Iris pigment epithelial cell (primary cell): Measurements from ENCODE around the gene SLC25A1.
"Not testable (repeated sequence)": the region's sequence is repeated elsewhere in the genome, so short reads cannot be mapped to it uniquely, and the experiment has no call there.

Source experiments
- DNase-seq: peaks from one replicate; pipeline ENCODE4 v3.0.0-alpha.2; 2011; ENCODE audit warnings: low read depth

SLC25A1 gene

GRCh38 chr22:19166421-19166820 is 12.1 kb downstream of the SLC25A1 start:
- no peak for DNase-seq

GRCh38 chr22:19164425-19164824 is 14.1 kb downstream of the SLC25A1 start:
- no peak for DNase-seq

DNA sequence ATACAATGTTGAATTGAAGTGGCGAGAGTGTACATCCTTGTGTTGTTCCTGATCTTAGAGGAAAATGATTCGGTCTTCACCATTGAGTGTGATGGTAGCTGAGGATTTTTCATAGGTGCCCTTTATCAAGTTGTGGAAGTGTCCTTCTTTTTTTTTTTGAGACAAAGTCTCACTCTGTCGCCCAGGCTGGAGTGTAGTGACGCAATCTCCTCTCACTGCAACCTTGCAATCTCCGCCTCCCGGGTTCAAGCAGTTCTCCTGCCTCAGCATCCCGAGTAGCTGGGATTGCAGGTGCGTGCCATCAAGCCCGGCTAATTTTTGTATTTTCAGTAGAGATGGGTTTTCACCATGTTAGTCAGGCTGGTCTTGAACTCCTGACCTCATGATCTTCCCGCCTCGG is 19.9 kb downstream of the SLC25A1 start:
- not testable (repeated sequence) for DNase-seq

DNA sequence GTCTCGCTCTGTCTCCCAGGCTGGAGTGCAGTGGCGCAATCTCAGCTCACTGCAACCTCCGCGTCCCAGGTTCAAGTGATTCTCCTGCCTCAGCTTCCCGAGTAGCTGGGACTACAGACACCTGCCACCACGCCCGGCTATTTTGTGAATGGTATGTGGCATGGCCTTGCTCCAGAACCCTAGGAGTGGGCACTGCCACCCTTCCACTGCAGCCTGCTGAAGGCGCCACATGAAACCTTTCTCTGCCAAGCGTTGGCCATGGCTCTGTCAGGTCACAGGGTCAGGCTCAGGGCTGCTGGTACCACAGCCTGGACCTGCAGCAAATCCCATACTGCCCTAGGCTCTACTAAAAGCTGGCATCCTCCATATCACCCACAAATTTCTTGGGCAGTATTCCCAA is 22.4 kb downstream of the SLC25A1 start:
- DNase-seq = not testable (repeated sequence)

DNA sequence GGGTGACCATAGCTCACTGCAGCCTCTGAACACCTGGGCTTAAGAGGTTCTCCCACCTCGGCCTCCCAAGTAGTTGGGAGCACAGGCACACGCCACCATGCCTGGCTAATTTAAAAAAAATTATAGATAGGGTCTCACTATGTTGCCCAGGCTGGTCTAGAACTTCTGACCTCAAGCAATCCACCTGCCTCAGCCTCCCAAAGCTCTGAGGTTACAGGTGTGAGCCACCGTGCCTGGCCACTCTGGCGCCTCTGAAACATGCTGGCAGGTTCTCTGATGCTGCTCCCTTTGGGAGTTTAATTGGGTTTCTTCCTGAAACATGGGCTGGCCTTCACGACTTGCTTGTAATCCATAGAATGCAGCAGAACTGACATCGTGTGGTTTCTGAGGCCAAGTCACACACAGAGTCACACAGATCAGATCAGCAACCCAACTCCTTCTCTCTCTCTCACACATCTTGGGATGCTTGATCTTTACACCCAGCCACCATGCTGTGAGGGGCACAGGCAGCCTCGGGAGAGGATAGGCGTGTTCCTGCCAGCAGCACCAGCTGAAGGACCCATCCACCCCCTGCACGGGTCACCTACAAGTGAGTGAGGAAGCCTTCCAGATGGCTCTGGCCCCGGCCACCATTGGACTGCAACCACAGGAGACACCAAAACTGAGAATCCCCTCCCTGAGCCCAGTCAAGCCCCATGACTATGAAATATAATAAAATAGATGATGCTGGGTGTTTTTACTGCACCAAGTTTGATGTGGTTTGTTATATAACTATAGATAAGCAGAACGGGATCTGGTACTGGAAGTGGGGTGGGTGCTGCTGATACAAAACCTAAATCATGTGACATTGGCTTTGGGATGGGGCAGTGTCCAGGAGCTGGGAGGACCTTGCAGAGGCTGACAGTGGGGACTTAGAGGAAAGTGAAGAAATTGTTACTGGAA is 25.3 kb downstream of the SLC25A1 start:
- DNase-seq = no peak

- no peak for DNase-seq
These were observed 27.0 kb downstream of the SLC25A1 start for GRCh38 chr22:19151329-19152191.

DNA sequence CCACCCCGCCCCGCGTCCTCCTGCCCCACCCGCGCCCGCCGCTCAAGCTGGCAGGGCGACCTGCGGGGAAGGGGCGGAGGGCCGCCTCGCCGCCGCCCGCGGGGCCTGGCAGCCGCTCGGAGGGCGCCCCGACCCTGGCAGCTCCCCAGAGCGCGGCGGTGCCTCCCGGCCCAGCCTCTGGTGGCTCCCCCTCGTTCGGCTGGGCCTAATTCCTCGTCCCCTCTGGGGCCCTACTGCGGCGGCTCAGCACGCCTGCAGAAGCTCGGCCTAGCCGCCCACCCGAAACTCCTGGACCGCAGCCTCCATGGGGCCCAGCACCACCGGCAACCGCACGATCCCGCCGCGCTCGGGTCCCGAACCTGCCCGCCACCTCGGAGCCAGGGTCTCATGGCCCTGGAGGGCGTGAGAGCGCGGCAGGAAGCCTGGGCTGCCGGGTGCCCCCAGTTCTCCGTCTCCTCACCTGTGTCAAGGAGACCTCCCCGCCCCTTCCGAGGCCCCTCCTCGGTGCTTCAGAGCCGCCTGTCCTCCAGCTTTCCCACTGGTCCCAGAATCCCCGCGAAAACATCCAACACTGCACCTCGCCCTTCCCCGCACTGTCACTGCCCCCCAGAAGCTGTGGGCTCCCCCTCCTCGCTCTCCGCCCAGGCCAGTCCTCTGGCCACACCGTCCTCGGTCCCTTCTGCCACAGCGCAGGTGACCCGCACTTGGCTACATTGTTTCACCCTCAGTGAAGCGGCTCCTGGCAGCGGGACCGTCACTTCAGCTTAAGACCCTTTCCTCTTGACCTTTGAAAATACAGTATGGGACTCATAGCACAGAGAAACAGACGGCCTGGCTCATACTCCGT is 27.8 kb downstream of the SLC25A1 start:
- no peak for DNase-seq

- no peak for DNase-seq
These were observed 28.5 kb downstream of the SLC25A1 start, which contains the start of gene GSC2 for GRCh38 chr22:19149991-19150390. TSS of gene GSC2 (minus strand) at chr22:19150292. CDS start at chr22:19150283, 9 bp downstream.

DNA sequence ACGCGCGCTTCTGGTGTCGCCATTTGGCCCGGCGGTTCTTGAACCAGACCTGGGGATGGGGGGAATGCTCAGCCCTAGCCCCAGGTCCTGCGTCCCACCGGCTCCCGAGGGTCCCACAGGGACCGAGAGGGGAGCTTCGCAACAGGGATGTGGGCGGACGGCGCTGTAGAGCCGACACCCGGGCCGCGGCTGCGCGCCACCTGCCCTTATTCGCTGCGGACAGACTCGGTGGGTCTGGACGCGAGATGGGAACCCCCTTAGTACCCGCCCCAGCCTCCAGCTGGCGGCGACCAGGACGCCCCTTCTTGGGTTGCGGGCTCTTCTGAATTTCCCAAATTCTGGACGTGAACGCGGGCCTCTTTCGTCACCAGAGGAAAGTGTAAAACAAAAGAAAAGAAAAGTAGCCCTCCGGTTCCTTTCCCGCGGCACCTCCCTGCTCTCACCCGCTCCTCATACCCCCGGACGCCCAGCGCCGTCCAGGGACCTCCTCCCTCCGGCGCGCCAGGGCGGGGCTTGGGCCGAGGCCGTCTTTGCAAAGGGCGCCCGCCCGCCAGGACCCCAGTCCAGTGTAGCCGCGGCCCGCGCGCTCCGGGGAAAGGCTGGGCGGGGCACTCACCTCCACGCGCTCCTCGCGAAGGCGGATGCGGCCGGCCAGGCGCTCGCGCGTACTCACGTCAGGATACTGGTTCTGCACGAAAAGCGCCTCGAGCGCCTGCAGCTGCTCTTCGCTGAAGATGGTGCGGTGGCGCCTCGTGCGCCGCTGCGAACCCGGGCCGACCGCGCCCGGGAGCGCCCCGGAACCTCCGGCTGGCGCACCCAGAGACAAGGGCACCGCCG is 29.3 kb downstream of the SLC25A1 start:
- DNase-seq = peak; percentile 22

DNA sequence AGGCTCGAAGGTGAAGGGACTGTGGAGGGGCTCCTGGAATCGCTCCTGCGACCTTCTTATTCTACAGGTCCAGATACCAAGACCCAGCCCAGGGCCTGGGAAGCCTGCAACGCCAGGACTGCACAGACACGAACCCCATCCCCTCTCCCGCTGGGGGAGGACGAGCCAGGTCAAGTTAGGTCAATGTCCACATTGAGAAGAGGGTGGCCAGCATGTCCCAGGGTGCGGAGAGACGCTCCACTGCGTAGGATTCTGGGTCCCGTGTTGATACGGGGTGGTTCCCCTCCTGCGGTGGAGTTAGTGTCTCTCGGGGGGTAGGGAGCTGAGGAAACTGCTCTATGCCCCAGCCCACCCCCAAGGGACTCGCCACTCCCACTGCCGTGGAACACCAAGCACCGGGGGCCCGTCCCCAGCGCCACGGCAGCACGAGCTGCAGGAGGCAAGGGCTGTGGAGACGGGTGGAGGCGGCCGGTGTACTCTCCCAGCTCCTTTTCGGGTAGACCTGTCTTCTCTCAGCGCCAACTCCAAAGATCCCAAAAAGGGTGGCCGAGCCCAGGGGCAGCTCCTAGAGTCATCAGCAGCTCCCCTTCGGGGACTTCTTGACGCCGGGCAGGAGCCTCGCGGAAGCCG is 30.0 kb downstream of the SLC25A1 start:
- DNase-seq = no peak

GRCh38 chr22:19147195-19147780 is 31.2 kb downstream of the SLC25A1 start:
- DNase-seq = no peak

DNA sequence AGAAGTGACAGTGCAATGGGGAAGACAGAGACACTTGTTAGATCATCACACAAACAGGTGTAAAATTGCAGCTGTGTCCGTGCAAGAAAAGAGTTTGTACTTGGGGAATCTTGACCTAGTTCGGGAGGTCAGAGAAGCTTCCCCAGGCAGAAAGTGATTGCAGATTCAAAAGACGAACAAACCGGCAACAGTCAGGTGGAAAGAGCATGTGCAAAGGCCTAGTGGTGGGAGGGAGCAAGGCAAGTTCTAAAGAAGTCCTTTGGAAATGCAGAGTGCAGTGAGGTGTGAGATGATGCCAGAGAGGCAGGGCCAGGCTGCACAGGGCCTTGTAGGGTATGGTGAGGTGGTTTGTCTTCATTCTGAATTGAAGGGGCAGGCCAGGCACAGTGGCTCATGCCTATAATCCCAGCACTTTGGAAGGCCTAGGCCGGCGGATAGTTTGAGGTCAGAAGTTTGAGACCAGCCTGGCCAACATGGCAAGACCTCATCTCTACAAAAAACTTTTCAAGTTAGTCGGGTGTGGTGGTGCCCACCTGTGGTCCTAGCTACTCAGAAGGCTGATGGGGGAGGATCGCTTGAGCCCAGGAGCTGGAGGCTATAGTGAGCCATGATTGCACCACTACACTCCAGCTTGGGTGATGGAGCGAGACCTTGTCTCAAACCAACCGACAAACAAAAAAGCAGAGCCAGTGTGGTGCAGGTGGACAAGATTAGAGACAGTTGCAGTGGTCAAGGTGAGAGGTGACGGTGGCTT is 32.1 kb downstream of the SLC25A1 start:
- DNase-seq = no peak

DNA sequence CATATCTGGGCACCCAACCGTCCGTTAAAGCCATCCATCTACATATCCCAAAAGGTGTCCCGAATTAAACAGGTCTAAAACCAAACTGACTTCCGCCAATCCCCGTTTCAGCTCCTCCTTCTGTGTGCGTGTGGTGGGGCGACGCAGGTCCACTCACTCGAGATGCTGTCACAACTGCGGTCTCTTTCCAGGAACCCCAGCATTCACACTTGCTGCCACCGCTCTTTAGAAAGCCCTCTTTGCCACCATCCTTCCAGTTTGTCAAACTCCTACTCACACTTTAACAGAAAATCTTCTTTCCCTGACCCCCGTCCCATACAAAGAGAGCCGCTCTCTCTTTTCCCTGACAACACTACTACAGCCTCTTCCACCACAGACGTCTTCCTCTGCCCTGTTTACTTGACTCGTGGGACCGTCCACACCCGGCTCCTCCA is 34.6 kb downstream of the SLC25A1 start:
- DNase-seq = peak; percentile 27

- DNase-seq = no peak
These were observed 35.3 kb downstream of the SLC25A1 start for GRCh38 chr22:19143212-19143611.

- no peak for DNase-seq
These were observed 36.1 kb downstream of the SLC25A1 start for GRCh38 chr22:19142394-19142793.

- DNase-seq = no peak
These were observed 38.6 kb downstream of the SLC25A1 start for GRCh38 chr22:19139974-19140373.

DNA sequence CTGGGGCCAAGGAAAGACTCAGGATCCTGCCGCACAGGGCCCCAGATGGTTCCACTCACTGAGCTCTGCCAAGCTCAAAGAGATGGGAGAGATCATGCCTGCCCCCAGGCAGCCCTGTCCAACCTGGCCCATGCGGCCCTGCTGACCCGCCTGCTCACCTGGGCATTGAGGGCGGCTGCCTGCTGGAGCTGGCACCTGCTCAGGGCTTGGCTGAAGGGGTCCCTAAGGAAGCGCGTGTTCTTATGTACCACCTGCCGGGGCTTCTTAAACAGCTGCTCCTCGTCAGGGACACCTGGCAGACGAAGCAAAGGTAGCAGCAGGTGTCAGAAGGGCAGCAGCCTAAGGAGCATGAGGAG is 39.6 kb downstream of the SLC25A1 start:
- no peak for DNase-seq

- no peak for DNase-seq
These were observed 40.1 kb downstream of the SLC25A1 start for GRCh38 chr22:19138217-19139000.
